Ovary (tissue), 3 donors: ENCODE results near the gene FLG2.

ENCODE experiments used
- POLR2A ChIP-seq: fragments of 450-650 bp; IDR thresholded peaks from one replicate; pipeline ENCODE4 v1.6.1; 2017; ENCODE audit warnings: antibody characterized with exemption, mild to moderate bottlenecking, moderate library complexity
- TF ChIP-seq, protein P1 (sequence below), 3 donors: fragments of 450-650 bp in 2 of 3; fragments of 200-600 bp in 1 of 3; IDR thresholded peaks; one replicate each; pipeline versions ENCODE4 v1.5.1 to v1.8.0; 2016 to 2022; ENCODE audit warnings: antibody characterized with exemption in 3 of 3, mild to moderate bottlenecking in 1 of 3
- donor health status: DM: no; HTN: no; CAD: no.

DNA sequence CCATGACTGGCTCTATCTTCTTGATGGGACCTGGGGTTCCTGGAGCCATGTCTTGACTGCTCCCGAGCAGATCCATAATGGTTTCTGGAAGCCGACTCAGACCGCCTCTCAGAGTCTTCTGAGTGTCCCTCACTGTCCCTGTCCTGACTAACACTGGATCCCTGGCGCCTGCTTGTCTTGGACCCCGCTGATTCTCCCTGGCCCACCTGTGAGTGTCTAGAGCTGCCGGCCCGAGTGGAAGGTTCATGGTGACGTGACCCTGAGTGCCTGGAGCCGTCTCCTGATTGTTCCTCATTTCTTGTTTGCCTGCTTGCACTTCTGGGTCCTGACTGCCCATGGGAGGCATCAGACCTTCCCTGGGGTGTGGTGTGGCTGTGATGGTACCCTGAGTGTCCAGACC is 49.9 kb downstream of the FLG2 start:
- TF ChIP-seq, protein P1, sequence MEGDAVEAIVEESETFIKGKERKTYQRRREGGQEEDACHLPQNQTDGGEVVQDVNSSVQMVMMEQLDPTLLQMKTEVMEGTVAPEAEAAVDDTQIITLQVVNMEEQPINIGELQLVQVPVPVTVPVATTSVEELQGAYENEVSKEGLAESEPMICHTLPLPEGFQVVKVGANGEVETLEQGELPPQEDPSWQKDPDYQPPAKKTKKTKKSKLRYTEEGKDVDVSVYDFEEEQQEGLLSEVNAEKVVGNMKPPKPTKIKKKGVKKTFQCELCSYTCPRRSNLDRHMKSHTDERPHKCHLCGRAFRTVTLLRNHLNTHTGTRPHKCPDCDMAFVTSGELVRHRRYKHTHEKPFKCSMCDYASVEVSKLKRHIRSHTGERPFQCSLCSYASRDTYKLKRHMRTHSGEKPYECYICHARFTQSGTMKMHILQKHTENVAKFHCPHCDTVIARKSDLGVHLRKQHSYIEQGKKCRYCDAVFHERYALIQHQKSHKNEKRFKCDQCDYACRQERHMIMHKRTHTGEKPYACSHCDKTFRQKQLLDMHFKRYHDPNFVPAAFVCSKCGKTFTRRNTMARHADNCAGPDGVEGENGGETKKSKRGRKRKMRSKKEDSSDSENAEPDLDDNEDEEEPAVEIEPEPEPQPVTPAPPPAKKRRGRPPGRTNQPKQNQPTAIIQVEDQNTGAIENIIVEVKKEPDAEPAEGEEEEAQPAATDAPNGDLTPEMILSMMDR (IDR thresholded peaks at IDR 0.05) = no peak
- TF ChIP-seq POLR2A = no peak
